CD14-positive monocyte (primary cell): Measurements from ENCODE around the gene TFDP2. TPM values are rescaled to one million over a fixed set of nuclear protein-coding genes. Genes with fewer than 3 reads are reported as not detected.

ENCODE experiments used
- DNase-seq, 3 donors: peaks; one replicate each; pipeline ENCODE4 v3.0.0-alpha.2; 2011 to 2022
- H2AFZ ChIP-seq: 2 replicates; pipeline ENCODE4 v1.6.0; 2012; ENCODE audit warnings: mild to moderate bottlenecking, low read depth, low read length, inconsistent platforms; ENCODE audit not compliant: insufficient read depth, poor library complexity, severe bottlenecking
- H3K27ac ChIP-seq, 2 donors: 1 replicate in 1 of 2; 2 replicates in 1 of 2; pipeline ENCODE4 v1.5.1; 2012 to 2013; ENCODE audit warnings: low read length in 2 of 2, control low read depth in 1 of 2, inconsistent platforms in 1 of 2, low read depth in 1 of 2, mild to moderate bottlenecking in 1 of 2
- H3K27me3 ChIP-seq, 2 donors: one replicate each; pipeline versions ENCODE4 v1.6.0 to v1.6.1; 2011 to 2013; ENCODE audit warnings: low read length in 2 of 2; ENCODE audit not compliant: control insufficient read depth in 2 of 2, insufficient read depth in 2 of 2
- H3K36me3 ChIP-seq, 2 donors: replicated peaks in 1 of 2; 1 replicate in 1 of 2; 2 replicates in 1 of 2; pipeline versions ENCODE4 v1.5.1 to v1.6.1; 2012 to 2013; ENCODE audit warnings: low read length in 2 of 2, control low read depth in 1 of 2, inconsistent platforms in 1 of 2, mild to moderate bottlenecking in 1 of 2; ENCODE audit not compliant: insufficient read depth in 2 of 2, control insufficient read depth in 1 of 2
- H3K4me1 ChIP-seq, 2 donors: 1 replicate in 1 of 2; 2 replicates in 1 of 2; pipeline versions ENCODE4 v1.5.1 to v1.6.1; 2012 to 2013; ENCODE audit warnings: low read length in 2 of 2, control low read depth in 1 of 2, inconsistent platforms in 1 of 2, mild to moderate bottlenecking in 1 of 2, moderate library complexity in 1 of 2; ENCODE audit not compliant: insufficient read depth in 2 of 2, control insufficient read depth in 1 of 2
- H3K4me2 ChIP-seq: replicated peaks from 2 replicates; pipeline ENCODE3; 2012; ENCODE audit warnings: low read length, moderate library complexity, mild to moderate bottlenecking; ENCODE audit not compliant: poor library complexity, severe bottlenecking; ENCODE audit errors: extremely low read depth
- H3K4me3 ChIP-seq, 3 experiments: fragments of 200-600 bp in 1 of 3; sonication (generic) in 1 of 3; replicated peaks in 1 of 3; 1 replicate in 2 of 3; 2 replicates in 1 of 3; pipeline ENCODE4 v1.5.1; 2011 to 2013; ENCODE audit warnings: low read length in 3 of 3, mild to moderate bottlenecking in 3 of 3, control low read depth in 2 of 3, low read depth in 2 of 3, inconsistent platforms in 1 of 3, moderate library complexity in 1 of 3
- H3K79me2 ChIP-seq: 2 replicates; pipeline ENCODE4 v1.6.0; 2012; ENCODE audit warnings: mild to moderate bottlenecking, control low read depth, inconsistent platforms, low read length, moderate library complexity; ENCODE audit not compliant: insufficient read depth
- H3K9ac ChIP-seq: 2 replicates; pipeline ENCODE4 v1.6.0; 2017; ENCODE audit warnings: low read length, mild to moderate bottlenecking; ENCODE audit not compliant: insufficient read depth, poor library complexity, severe bottlenecking
- H3K9me3 ChIP-seq, 2 donors: replicated peaks in 1 of 2; 1 replicate in 1 of 2; 2 replicates in 1 of 2; pipeline versions ENCODE4 v1.5.1 to v1.6.1; 2012 to 2013; ENCODE audit warnings: low read length in 2 of 2, control low read depth in 1 of 2; ENCODE audit not compliant: control insufficient read depth in 1 of 2, insufficient read depth in 1 of 2
- H4K20me1 ChIP-seq: 2 replicates; pipeline ENCODE4 v1.6.0; 2012; ENCODE audit warnings: mild to moderate bottlenecking, low read length, control low read depth, moderate library complexity; ENCODE audit not compliant: insufficient read depth
- H3K27ac Mint-ChIP-seq, 7 donors: one replicate each; pipeline ENCODE4 v1.8.0; 2020; ENCODE audit warnings: mild to moderate bottlenecking in 7 of 7, mixed read lengths in 7 of 7, moderate library complexity in 6 of 7, inconsistent platforms in 2 of 7
- H3K27me3 Mint-ChIP-seq, 3 donors: one replicate each; pipeline ENCODE4 v1.8.0; 2021 to 2022; ENCODE audit warnings: low read depth in 3 of 3, mild to moderate bottlenecking in 3 of 3, mixed read lengths in 3 of 3, moderate library complexity in 3 of 3, inconsistent platforms in 1 of 3
- H3K36me3 Mint-ChIP-seq, 2 donors: one replicate each; pipeline ENCODE4 v1.8.0; 2020; ENCODE audit warnings: mixed read lengths in 2 of 2, inconsistent platforms in 1 of 2, mild to moderate bottlenecking in 1 of 2
- H3K4me1 Mint-ChIP-seq: one replicate; pipeline ENCODE4 v1.8.0; 2020; ENCODE audit warnings: mild to moderate bottlenecking, mixed read lengths
- H3K4me3 Mint-ChIP-seq, 2 donors: one replicate each; pipeline ENCODE4 v1.8.0; 2020; ENCODE audit warnings: mild to moderate bottlenecking in 2 of 2, mixed read lengths in 2 of 2, moderate library complexity in 1 of 2
- H3K9me3 Mint-ChIP-seq, 7 donors: one replicate each; pipeline ENCODE4 v1.8.0; 2020 to 2022; ENCODE audit warnings: mixed read lengths in 7 of 7, mild to moderate bottlenecking in 6 of 7, moderate library complexity in 6 of 7, inconsistent platforms in 2 of 7
- CTCF ChIP-seq: fragments of 200-600 bp; IDR thresholded peaks from one replicate; pipeline ENCODE4 v1.8.0; 2022; ENCODE audit warnings: antibody characterized with exemption, mild to moderate bottlenecking
- WGBS: methylation state at CpG from one replicate; pipeline ENCODE4 v1.1.5; 2013; ENCODE audit warnings: missing lambda C conversion rate; ENCODE audit not compliant: insufficient coverage; 5-methylcytosine and 5-hydroxymethylcytosine counted together
- intact Hi-C, 2 donors: fragments of 100-400 bp; cut with micrococcal nuclease; formaldehyde crosslinking; loops; one replicate each; pipeline versions ENCODE4 v1.15.0 to v1.15.1; 2023
- polyA plus RNA-seq, 3 donors: library from polyadenylated mRNA; depleted of rRNA in 1 of 3; unstranded in 2 of 3; stranded (reverse) in 1 of 3; fragments of 300-500 nt in 2 of 3; fragments of >200 nt in 1 of 3; fragmentation: Illumina TruSeq in 2 of 3; gene quantifications; 1 replicate in 2 of 3; 2 replicates in 1 of 3; pipeline ENCODE4 v1.2.3, GENCODE V29; 2012 to 2021

TFDP2 gene
- polyA plus RNA-seq, 3 donors: 1.1 to 3.5 (median 1.7) TPM

DNA sequence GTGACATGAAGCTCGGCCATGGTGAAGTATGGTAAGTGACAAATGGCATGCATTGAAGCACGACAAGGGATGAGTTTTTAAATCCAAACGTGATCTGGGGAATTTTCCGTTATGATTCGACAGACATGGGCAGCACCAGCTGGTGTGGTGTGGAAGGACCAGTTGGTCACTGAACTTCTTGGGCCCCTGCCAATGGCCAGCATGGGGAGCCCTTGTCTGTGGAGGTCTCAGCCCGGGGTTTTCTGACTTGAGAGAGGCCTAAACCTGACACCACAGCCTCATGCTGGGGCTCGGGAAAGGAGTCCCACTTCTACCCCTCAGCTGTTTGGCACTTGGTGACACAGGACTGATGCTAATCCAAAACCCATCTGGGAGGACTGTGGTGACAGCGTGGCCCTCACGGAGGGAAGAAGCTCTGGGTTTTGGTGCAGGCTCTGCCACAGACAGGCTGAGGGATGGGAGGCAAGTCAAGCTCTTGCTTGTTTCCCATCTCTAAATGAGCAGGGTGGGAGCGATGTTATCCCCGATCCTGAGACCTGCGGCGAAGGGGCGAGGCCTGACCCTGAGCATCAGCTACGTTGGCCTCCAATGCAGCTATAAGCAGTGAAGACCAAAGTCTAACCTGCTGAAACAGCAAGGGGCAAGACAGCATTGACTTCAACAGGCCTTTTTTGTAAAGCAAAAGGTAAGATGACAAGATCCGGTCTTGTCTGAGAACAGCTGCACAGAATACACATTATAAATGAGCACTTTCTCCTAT is 203.4 kb downstream of the TFDP2 start:
- Histone ChIP-seq H3K36me3 (no peaks in the 10 kb centered on the region), H3K4me1 (peaks cover 6 to 7% of the 10 kb centered on the region in 2 donors), H2AFZ (no peak overlapping the region), H3K9me3 (peaks cover 0 to 2% of the 10 kb centered on the region in 2 donors), H3K4me3 (no peak overlapping the region), H3K9ac (no peak overlapping the region), H3K4me2 (no peak overlapping the region), H3K27ac (no peak overlapping the region), H3K27me3 (no peaks in the 10 kb centered on the region), H3K79me2 (no peaks in the 10 kb centered on the region), H4K20me1 (no peaks in the 10 kb centered on the region)
- no peak overlapping the region for H3K27ac Mint-ChIP-seq
- DNase-seq: no peak
- no peak for TF ChIP-seq CTCF
- H3K4me1 Mint-ChIP-seq: peaks cover 8% of the 10 kb centered on the region
- peaks cover 0 to 4% (median 2%) of the 10 kb centered on the region in 7 donors for H3K9me3 Mint-ChIP-seq
- intact Hi-C loops: no loop called here
- H3K27me3 Mint-ChIP-seq: peaks cover 0 to 3% (median 2%) of the 10 kb centered on the region in 3 donors
- 98% methylated on average over 14 of the region's 16 CpGs for WGBS
- H3K36me3 Mint-ChIP-seq: no peaks in the 10 kb centered on the region
- no peak overlapping the region for H3K4me3 Mint-ChIP-seq

DNA sequence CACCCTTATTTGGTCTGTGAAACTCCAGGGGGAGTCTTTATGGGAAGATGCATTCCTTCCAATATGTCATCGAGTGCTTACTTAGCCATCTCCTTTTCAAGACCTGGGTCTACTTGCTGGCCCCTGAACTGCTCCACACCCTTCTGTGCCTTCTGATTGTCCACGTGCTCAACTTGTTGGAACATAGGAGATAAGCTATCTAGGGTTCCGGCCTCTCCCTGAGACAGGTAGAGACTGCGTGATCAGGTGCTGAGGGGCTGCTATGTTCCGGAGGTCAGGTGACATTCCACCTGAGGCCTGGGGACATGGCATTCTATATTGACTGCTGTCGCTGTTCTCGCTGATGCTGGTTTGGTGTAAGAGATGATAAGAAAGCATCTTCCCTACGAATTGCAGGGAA is 207.3 kb downstream of the TFDP2 start:
- Histone ChIP-seq H3K4me2 (no peak overlapping the region), H4K20me1 (no peaks in the 10 kb centered on the region), H3K27me3 (no peaks in the 10 kb centered on the region), H3K4me3 (no peak overlapping the region), H3K27ac (no peak overlapping the region), H3K79me2 (no peaks in the 10 kb centered on the region), H2AFZ (no peak overlapping the region), H3K4me1 (peaks cover 7 to 14% of the 10 kb centered on the region in 2 donors), H3K9ac (no peak overlapping the region), H3K36me3 (no peaks in the 10 kb centered on the region), H3K9me3 (no peaks in the 10 kb centered on the region)
- DNase-seq: no peak
- no peak overlapping the region for H3K27ac Mint-ChIP-seq
- TF ChIP-seq CTCF: no peak
- intact Hi-C loops: no loop called here
- peaks cover 0 to 7% (median 0%) of the 10 kb centered on the region in 7 donors for H3K9me3 Mint-ChIP-seq
- 97% methylated on average over 5 of the region's 8 CpGs for WGBS
- H3K27me3 Mint-ChIP-seq: peaks cover 0 to 5% (median 3%) of the 10 kb centered on the region in 3 donors
- no peaks in the 10 kb centered on the region for H3K36me3 Mint-ChIP-seq
- H3K4me3 Mint-ChIP-seq: no peak overlapping the region
- peaks cover 18% of the 10 kb centered on the region for H3K4me1 Mint-ChIP-seq
